Breast epithelium (tissue), 3 donors: Measurements from ENCODE around the gene ADGRG1.

ENCODE experiments used
- CTCF ChIP-seq, 3 donors: fragments of 450-650 bp; IDR thresholded peaks; one replicate each; pipeline ENCODE4 v1.5.1; 2016 to 2017; ENCODE audit warnings: antibody characterized with exemption in 3 of 3, mild to moderate bottlenecking in 3 of 3, moderate library complexity in 3 of 3
- POLR2AphosphoS5 ChIP-seq, 3 donors: sonication (generic); formaldehyde crosslinking; IDR thresholded peaks; one replicate each; pipeline ENCODE4 v1.6.1; 2017; ENCODE audit warnings: antibody characterized with exemption in 3 of 3

DNA sequence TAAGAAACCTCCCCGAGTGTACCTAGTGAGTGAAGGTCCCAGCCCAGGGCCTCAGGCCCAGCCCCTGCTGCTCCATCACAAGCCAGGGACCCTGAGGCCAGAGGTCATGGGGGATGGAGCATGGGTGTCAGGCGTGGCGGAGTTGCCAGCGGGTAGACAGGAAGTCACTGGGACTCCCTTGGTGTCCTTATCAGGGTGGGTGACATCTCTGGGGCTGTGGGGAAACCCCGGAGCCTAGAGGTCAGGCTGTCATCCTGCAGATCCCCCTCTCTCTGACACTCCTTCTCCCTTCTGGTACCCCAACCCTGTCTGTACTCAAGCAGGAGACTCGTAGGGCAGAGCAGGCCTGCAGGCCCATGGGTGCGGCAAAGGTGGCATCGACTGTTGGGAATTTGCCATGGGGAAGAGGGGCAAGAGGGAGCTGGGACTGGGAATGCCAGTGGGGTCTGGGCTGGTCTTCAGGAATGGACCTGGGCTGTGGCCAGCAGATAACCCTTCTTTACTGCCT, 10.8 kb upstream of the ADGRG1 start:
- TF ChIP-seq CTCF (IDR thresholded peaks at IDR 0.05): no peak
- TF ChIP-seq POLR2AphosphoS5 (IDR thresholded peaks at IDR 0.05): no peak
